ENCODE measurements around the gene ZYG11A.

The ZYG11A gene

GRCh38 chr1:52918201-52918600, 75.6 kb downstream of the ZYG11A start:
- no peak for DNase-seq (ENCODE audit: low read depth)

- DNase-seq (ENCODE audit: low read depth), result no peak
Observed at GRCh38 chr1:52919051-52919722, 76.6 kb downstream of the ZYG11A start.

DNA sequence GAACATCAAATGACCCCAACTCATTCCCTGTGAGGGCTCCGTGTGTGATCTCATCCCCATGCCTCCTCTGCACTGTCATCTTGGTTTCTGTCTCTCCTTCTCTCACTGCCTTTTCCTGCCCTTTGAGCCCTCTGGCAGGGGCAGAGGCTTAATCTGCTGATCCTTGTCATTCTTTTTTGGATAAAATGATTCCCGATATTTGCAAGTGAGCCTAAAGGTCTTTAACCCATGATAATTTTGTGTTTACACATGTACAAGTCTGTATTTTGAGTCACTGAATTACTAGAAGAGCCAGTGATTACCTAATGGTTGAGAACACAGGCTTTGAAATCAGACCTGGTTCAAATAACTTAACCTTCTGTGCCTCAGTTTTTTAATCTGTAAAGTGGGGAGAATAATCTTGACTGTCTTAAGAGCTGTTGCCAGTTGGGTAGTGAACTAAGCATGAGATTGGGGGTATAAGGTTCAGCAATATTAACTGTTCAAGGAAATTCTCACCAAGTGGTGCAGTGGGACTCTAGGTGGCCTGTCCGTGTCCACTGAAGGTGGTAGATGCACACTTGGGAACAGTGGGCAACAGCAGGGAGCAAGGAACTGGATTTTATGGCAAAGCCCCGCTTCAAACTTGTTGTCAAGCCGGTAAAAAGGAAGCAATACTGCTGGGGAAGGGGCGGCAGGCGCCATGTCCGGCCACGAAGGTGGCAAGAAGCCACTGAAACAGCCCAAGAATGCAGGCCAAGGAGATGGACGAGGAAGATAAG, 77.3 kb downstream of the ZYG11A start:
- DNase-seq (ENCODE audit: low read depth), result no peak

- DNase-seq (ENCODE audit: low read depth), result no peak
Observed at GRCh38 chr1:52920791-52921291, 78.3 kb downstream of the ZYG11A start.

GRCh38 chr1:52925571-52926005, 83.0 kb downstream of the ZYG11A start:
- DNase-seq (ENCODE audit: low read depth), result no peak

GRCh38 chr1:52926864-52927211, 84.3 kb downstream of the ZYG11A start:
- no peak for DNase-seq (ENCODE audit: low read depth)

GRCh38 chr1:52927212-52928014, 84.9 kb downstream of the ZYG11A start, which contains the start of gene SCP2:
SCP2 (plus strand) TSS chr1:52927276; CDS start chr1:52927397, 121 bp downstream.
- peak; percentile 73 for DNase-seq (ENCODE audit: low read depth)

DNA sequence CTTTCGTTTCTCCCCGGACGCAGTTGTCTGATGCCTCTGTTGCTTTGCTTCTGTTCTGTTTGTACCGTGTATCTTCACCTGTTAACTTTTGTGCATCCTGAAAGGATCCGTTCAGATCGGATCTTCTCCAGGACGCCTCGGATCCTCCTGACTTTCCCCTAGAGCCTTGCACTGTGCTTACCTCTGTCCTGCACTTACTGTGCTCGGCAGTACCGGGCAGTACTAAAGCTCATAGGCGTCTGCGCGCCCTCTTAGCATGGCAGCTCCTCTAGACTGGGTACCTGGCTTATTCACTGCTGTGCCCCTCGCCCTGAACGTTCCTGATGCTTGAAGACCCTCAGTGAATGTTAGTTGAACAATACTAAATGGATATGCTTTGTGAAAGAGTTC, 85.5 kb downstream of the ZYG11A start:
- no peak for DNase-seq (ENCODE audit: low read depth)

- DNase-seq (ENCODE audit: low read depth), result no peak
Observed at GRCh38 chr1:52929019-52929418, 86.5 kb downstream of the ZYG11A start.

- DNase-seq (ENCODE audit: low read depth), result no peak
Observed at GRCh38 chr1:52937433-52938182, 95.0 kb downstream of the ZYG11A start.

DNA sequence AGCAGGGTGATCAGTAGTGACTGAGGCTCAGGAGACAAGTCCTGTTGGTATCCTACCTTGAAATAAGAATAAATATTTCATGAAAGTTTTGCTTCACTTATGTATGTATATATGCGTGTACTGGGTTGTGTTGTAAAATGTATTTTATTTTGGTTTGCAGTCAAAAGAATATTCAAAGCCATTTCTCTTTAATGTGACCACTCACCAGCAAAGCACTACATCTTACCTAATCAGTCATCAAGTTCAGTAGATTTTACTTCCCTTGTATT, 95.6 kb downstream of the ZYG11A start:
- no peak for DNase-seq (ENCODE audit: low read depth)

DNA sequence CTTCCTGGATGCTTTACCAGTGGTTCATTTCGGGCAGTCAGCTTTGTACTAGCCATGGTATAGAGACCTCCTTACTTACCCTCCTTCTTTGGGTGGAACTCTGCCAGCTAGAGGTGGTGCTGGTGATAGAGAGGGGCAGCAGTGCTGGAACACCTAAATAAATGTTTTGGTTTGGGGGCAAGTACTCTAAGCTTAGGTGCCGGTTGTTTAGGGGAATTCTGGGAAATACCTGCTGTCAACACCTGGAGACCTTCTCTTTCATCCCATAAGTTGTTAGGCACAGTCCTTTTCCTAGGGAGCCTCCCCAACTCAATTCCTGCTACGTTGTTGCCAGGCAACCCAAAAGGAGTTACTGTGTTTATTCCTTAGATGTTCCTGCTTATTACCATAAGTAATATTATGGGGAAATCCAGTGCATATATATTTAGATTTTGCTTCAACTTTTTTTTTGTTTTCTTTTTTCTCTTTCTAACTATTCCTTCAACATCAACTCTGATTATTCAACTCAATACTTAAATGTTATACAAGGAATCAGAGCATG, 101.4 kb downstream of the ZYG11A start:
- DNase-seq (ENCODE audit: low read depth), result no peak

DNA sequence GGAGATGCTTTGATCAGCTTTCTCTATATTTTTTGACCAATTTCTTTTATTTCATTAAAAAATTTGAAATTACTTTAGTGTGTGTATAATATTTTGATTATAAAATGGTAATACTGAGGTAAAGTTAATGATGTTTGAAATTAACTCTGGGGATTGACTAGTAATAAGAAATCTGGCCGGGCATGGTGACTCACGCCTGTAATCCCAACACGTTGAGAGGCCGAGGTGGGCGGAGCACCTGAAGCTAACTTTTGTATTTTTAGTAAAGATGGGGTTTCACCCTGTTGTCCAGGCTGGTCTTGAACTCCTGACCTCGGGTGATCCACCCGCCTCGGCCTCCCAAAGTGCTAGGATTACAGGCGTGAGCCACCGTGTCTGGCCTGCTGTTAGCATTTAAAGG, 102.0 kb downstream of the ZYG11A start:
- DNase-seq (ENCODE audit: low read depth), result no peak
